Muscle of back (tissue), 13 donors: ENCODE data around the gene IER2. TPM values are rescaled to one million over a fixed set of nuclear protein-coding genes. Genes with fewer than 3 reads are reported as not detected.

Experiments
- DNase-seq, 3 donors: peaks; one replicate each; pipeline versions ENCODE4 v3.0.0 to v3.0.0-alpha.2; 2013
- long read RNA-seq, 9 donors: transcript quantifications; one replicate each; lab custom pipeline, GENCODE V29; 2026
- polyA plus RNA-seq, 10 donors: library from polyadenylated mRNA; unstranded; fragments of 120-200 nt; gene quantifications; one replicate each; pipeline ENCODE4 v1.2.1, GENCODE V29; 2013; ENCODE audit not compliant: insufficient read length in 10 of 10

The IER2 gene, protein sequence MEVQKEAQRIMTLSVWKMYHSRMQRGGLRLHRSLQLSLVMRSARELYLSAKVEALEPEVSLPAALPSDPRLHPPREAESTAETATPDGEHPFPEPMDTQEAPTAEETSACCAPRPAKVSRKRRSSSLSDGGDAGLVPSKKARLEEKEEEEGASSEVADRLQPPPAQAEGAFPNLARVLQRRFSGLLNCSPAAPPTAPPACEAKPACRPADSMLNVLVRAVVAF
- polyA plus RNA-seq: 100 to 1,000 TPM in 1 of 10 donors, 10 to 100 TPM in 9; 28.1 to 171 (median 67.2) TPM
- long read RNA-seq, donor 1, transcript IER2-203 (1 exons, 2,934 nt): major isoform, 64 of 64 reads
- long read RNA-seq, donor 1, partial matches to known transcripts: 0 of 64 reads
- long read RNA-seq, donor 1, other reads (novel, unspliced or antisense): 0 of 64 reads
- long read RNA-seq, donor 2, transcript IER2-203 (1 exons, 2,934 nt): major isoform, 20 of 21 reads
- long read RNA-seq, donor 2, partial matches to known transcripts: 0 of 21 reads
- long read RNA-seq, donor 2, other reads (novel, unspliced or antisense): 0 of 21 reads
- long read RNA-seq, donor 3: 0 reads
- long read RNA-seq, donor 4, transcript IER2-203 (1 exons, 2,934 nt): major isoform, 19 of 19 reads
- long read RNA-seq, donor 4, partial matches to known transcripts: 0 of 19 reads
- long read RNA-seq, donor 4, other reads (novel, unspliced or antisense): 0 of 19 reads
- long read RNA-seq, donor 5, transcript IER2-203 (1 exons, 2,934 nt): major isoform, 147 of 147 reads
- long read RNA-seq, donor 5, partial matches to known transcripts: 0 of 147 reads
- long read RNA-seq, donor 5, other reads (novel, unspliced or antisense): 0 of 147 reads
- long read RNA-seq, donor 6, transcript IER2-203 (1 exons, 2,934 nt): major isoform, 34 of 34 reads
- long read RNA-seq, donor 6, partial matches to known transcripts: 0 of 34 reads
- long read RNA-seq, donor 6, other reads (novel, unspliced or antisense): 0 of 34 reads
- long read RNA-seq, donor 7, transcript IER2-203 (1 exons, 2,934 nt): major isoform, 26 of 26 reads
- long read RNA-seq, donor 7, partial matches to known transcripts: 0 of 26 reads
- long read RNA-seq, donor 7, other reads (novel, unspliced or antisense): 0 of 26 reads
- long read RNA-seq, donor 8, transcript IER2-203 (1 exons, 2,934 nt): major isoform, 31 of 31 reads
- long read RNA-seq, donor 8, partial matches to known transcripts: 0 of 31 reads
- long read RNA-seq, donor 8, other reads (novel, unspliced or antisense): 0 of 31 reads
- long read RNA-seq, donor 9, transcript IER2-203 (1 exons, 2,934 nt): major isoform, 19 of 19 reads
- long read RNA-seq, donor 9, partial matches to known transcripts: 0 of 19 reads
- long read RNA-seq, donor 9, other reads (novel, unspliced or antisense): 0 of 19 reads

DNA sequence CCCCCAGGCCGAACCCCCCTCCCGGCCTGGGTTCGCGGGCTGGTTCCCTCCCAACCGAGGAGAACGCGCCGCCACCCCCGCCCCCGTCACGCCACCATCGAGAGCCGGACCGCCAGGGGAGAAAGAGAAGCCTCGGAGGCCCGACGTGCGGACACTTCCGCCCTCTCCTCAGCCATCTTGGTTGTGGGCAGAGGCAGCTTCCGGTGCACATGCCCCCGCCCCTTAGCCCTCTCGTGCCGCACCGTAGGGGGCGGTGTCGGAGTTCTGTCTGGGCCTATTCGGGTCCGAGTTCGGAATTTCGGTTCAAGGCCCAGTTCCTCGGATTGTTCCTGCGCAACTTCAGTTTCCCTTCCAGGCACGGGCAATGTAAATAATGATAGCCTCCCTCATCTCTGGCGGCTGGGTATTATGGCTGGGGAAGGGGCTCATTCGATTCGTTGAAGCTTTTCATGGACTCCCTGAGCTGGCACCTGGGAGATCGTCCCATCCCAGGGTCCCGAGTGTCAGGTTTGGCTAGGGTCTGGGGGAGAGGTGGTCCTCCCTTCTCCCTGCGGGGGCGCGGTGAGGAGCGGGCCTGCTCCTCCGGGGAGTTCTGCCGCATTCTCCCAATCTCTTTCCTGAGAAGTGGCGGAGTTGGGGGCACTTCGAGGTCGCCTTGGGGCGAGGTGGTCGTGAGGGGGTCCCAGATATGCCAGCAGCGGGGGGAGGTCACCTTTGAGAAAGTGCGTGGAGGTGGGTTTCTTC is at the start of gene IER2, which contains the start of gene STX10:
Gene IER2, plus strand, starts transcription at position 225 of the 744 bp plus-strand sequence. CDS start 2,776 bp downstream, outside the sequence.
Gene STX10, minus strand, starts transcription at position 189 of the 744 bp plus-strand sequence. CDS start 202 bp downstream, outside the sequence.
- peak; percentile 94 to 98 (median 95) for DNase-seq

DNA sequence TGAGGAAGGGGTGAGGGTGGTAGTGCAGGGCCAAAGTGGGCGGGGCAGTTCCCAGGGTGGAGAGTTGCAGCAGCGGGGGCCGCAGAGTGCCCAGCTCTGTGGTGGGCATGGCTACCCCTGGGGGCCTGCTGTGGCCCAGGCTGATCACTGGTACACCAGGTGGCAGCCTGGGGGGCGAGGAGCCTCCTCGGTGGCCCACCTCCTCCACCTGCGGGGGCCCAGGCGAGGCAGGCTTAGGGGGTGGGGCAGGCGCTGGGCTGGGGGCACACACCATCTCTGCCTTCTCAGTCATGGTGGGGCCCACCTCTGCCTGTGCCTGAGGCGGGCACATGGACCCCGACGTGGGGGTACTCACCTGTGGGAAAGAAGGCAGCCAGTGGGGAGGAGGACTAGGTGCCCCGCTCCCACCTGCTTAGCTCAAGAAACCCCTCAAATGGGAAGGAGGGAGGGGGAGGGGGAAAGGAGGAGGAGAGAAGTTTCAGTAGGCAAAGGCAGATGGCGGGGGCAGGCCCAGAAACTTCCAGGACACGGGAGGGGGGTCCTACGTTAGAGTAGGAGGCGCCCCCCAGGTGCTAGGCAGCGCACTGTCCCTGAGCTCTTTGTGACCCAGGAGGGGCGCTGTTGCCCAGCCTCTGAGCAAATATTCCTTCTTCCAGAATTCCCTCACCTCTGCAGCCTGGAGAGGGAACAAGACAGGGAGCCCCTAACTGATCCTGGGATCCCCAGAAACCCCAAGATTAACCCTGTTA is 49.2 kb upstream of the IER2 start:
- DNase-seq: peak in 1 of 3 donors; percentile 36

DNA sequence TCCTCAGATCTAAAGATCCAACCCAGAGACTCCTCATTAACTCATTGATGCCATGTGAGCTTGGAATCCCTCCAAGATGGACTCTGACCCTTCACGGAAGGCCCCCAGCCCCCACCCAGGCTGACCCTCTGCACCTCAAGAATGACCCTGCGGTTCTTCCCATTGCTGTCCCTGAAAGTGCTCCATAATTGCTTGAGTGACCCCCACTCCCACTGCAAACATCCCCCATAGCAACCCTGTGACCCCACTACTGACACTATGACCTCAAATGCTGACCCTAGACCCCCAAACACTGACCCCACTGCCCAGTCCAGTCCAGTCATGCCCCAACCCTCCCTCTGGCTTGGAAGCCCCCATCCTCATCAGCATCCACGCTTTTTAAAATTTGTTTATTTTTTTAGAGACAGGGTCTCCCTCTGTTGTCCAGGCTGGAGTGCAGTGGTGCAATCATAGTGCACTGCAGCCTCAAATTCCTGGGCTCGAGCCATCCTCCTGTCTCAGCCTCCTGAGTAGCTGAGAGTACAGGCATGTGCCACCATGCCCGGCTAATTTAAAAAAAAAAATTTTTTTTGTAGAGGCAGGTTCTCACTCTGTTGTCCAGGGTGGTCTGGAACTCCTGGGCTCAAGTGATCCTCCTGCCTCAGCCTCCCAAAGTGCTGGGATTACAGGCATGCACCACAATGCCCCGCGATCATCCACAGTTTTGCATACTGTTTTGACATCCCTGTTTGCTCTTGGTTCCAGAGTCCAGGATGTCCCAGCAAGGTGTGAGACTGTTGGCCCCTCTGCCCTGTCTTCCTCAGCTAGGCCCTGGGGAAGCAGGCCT is 48.4 kb upstream of the IER2 start:
- DNase-seq: no peak

DNA sequence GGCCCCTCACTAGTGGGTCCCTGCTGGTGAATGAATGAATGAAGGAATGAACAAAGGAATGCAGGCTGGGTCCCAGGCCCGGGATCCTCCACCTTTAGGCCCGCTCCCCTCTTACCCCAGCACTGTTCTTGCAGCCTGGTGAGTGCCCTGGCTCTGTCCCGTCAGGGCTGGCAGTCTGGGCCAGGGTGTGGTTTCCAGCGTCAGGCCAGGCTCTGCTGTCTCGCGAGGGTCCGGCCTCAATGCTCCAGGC is 47.9 kb upstream of the IER2 start:
- DNase-seq: no peak

DNA sequence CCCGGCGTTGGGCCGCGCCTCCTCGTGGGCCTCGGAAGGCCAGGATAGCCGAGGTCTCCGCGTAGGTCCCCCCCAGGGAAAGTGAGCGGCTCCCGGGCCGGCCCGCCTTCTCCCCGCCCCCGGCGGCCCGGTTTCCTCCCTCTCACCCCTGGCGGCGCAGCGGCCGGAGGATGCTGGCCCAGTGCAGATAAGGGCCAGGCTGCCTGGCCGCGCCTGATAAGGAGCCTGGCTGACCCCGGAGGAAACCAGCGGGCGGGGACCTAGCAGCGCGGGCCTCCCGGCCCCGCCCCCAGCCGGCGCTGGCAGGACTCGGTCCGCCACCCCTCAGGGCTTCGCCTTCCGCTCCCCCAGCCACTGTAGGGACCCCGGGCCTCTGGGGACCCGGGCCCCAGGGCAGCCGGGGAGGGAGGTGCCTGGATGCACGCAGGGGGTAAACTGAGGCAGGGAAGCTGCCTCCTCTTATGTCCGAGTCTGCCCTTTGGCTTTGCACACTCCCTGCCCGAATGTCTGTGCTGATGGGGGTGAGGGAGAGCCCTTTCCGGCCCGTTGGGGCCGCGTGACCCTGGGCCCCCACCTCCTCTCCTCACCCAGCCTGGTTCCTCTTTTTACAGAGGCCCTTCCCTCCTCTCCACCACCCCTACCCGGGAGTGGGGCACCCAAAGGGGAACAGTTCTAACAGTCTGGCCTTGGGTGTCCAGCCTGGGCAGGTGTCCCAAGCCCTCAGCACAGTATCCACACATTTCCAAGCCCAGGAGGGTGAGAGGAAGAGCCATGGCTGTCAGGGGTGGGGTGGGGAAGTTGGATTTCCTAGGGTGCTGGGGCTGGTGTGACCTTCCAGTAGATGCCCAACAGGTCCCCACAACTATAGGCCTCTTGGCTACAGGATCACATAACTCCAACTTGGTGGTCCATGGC is 47.3 kb upstream of the IER2 start, which contains the start of gene LYL1:
Gene LYL1, minus strand, starts transcription at position 193 of the 915 bp plus-strand sequence. CDS start 1,687 bp downstream, outside the sequence.
- DNase-seq: peak in 1 of 3 donors; percentile 83

DNA sequence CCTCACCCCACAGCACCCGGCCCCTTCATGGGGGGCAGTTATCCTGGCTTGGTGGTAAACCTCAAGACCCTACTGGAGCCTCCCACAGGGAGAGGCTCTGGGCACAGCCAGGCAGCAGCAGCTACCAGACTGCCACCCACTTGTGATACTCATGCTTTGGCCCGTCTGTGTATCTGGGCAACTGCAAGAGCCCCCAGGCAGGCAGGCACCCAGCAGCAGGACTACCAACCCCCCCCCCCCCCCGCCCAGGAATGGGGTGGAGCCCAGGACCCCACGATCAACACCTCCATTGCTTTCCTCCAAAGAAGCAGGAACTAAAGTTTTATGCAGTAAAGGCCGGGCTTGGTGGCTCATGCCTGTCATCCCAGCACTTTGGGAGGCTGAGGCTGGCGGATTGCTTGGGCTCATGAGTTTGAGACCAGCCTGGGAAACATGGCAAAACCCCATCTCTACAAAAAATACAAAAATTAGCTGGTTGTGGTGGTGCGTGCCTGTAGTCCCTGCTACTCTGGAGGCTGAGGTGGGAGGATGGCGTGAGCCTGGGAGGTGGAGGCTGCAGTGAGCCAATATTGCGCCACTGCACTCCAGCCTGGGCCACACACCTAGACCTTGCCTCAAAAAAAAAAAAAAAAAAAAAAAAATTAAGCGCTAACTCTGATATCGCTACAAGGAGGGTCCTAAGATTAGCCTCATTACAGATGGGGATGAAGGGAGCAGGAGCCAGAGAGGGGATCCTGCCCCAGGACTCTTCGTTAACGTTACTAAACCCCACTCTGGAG is 46.4 kb upstream of the IER2 start:
- DNase-seq: no peak

DNA sequence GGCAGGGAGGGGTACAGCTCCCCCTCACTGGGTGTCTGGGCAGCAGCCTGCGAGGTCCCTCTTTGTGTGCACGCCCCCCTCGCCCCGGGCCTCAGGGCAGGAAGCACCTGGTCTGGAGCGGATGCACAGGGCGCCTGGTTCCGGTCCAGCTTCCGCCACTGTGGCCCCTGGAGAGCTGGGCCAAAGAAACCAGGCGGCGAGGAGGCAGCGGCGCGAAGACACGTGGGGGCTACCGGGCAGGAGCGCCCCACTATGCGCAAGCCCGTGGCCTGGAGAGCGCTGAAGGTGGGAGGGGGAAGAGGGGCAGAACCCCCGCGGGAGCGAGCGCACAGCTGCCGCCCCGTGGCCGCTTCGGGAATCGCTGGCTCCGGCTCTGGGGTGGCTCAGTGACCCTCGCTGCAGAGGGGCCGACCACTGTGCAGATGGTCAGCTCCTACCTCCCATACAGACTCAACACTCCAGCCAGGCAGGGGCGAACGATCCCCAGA is 45.8 kb upstream of the IER2 start:
- peak in 1 of 3 donors; percentile 84 for DNase-seq

DNA sequence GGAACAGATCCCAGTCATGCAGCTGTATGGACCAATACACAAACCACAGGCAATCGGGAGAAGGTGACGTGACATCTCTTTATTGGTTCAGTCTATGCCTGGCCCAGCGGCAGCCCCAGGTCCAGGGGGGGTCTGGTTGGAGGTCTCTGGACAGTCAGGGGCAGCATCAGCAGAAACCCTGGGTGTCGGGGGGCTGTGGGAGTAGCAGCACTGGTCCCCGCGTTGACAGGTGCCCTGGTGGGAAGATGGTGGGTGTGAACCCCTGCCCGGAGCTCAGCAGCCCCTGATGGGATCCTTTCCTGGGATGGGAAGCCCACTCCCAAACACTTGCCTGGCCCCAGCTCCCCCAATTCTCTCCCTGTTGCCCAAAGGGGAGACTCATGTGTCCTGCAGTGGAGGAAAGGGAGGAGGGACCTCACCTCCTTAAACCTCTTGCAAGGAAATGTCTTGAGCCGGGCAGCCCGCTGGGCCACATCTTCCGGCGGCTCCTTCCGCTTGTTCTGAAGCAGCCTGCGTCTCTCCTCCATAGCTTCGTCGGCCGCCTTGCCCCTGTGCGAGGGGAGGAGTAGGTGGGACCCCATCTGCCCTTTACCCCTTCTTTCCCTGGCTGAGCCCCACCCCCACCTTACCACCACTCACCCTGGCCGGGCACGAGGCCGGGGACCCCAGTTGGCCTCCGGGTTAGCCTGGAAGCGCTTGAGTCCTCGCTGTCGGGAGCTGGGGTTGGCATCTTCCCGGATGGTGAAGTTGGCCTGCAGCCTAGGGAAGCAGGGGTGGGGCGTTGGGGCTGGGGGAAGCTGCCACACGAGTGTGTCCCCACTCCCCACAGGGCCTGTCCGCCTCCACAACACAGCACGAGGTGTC is 45.1 kb upstream of the IER2 start:
- peak in 1 of 3 donors; percentile 29 for DNase-seq

DNA sequence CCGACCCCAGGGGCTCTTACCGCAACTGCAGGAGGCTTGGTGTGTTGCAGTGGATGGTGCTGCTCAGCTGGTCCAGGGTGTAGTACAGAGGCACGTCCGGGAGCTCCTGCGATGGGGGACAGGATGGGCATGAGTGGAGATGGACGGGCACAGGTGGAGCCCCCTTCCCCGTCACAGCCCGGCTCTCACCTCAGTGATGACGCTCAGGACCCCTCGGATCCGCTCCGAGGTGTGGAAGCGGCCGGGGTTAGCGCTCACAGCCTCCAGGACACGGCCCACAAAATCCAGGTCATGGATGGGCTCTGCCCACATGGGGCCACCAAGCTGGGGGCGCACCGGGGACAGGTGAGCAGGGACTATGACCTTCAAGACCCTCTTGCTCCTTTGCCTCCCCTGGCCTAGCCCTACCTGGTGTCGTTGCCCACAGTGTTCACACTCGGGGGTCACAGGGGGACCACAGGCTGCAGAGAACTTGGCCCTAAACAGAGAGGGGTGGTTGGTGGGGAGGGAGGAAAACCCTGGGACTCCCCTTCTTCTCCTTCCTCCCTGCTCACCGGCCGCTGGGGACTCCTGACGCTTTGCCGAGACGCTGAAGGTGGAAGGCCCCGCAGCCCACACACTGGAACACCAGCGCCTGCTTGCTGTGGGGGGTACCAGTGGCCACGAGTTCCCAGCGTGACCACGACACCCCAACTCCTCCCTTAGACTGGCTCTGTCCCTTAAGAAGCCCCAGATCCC is 40.7 kb upstream of the IER2 start:
- no peak for DNase-seq

DNA sequence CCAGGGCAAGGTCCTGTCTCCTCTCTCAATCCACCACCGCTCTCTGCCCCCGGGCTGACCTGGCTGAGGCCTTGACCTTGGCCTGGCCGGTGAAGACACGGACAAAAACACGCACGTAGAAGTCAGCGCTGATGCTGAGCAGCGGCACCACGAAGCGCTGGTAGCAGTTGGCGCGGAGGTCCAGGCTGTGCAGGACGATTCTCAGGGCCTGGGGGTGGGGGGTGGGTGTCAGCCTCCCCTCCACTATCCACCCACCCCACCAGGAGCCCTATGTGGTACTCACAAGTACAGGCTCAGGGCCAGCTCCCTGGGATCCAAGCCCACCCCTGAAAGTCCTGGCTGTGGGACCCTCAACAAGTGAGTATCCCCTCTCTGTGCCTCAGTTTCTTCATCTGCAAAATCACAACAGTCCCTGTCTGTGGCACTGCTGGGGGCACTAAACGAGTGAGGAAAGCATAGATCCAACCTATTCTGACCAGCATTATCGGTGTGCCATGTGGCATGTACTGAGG is 40.1 kb upstream of the IER2 start:
- DNase-seq: no peak

DNA sequence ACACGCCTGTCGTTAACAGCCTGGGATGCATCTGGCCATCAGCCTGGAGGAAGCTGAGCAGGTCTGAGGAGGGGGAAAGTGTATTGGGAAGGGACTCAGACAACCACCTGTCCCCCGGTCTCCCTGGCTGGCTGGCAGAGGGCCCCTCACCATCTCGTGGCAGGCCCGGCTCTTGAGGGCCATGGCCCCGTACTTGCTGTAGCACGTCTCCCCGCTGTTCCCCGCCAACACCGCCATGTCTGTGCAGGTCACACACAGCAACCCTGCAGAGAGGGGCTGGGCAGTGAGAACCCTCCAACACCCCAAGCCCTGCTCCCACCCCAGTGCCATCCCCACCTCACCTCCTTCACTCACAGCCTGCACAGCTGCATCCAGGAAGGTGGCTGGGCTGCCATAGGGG is 37.7 kb upstream of the IER2 start:
- no peak for DNase-seq

DNA sequence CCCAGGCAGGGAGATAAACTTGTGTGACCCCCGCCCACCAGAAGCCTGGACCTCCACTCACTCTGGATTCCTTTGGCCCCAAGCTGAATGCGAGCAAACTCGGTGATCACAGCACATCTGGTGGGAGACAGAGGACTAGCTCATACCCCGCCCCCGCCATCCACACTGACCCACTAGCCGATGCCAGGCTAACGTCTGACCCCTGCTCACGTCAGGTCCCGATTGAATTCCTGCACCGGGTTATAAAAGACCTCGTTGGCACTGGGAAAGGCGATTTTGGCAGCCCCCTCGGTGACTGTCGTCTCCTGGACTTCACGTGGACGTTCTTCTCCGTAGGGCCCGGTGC is 34.3 kb upstream of the IER2 start:
- DNase-seq: no peak

DNA sequence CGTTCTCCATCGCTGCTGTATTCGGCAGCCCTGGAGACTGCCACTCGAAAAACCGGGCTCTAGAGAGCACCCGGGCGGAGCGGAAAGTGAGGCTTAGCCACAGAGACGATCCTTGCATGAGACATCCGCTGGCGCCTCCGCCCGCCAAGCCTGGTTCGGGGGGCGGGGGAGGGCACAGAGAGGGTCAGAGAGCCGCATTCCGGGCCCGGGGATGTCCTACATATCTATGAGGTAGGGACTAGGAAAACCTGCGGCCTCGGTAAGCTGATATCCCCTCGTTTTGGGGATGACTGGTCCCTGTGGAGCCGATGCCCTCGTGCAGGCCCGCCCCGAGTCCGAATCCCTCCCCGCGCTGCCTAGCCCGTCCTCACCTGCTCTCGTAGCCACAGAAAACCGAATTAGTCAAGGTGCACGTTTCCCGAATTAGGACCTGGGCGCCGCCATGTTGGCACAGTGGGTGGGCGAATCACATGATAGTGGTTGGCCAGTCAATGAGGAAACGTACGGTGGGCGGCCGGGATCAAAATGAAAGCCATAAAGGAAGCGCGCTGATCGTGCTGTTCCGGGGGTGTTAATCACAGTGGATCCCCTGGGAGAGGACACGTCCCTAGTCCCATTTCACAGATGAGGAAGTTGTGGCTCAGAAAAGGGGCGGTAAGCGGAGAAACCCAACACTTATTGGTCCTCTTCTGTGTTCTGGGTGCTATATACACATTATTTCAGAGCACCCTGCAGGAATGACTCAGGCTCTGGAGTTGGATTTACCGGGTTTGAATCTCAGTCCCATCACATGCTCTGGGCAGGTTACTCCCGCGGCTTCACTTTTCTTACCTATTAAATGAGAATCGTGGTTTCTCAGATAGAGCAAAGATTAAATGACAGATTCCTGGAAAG is 33.7 kb upstream of the IER2 start, which contains the start of gene TRMT1:
Gene TRMT1, minus strand, starts transcription at position 459 of the 894 bp plus-strand sequence. Its CDS starts 341 bp downstream, at position 118.
- peak; percentile 92 to 96 (median 94) for DNase-seq
